GM12873 (cell line): Measurements from ENCODE around the gene FIP1L1.

Experiments used
- TF ChIP-seq, protein P1 (sequence below): IDR thresholded peaks from 2 replicates; pipeline ENCODE4 v1.5.1; 2012; ENCODE audit warnings: low read depth, mild to moderate bottlenecking, moderate library complexity, low read length, control low read depth; ENCODE audit not compliant: insufficient read depth; ENCODE audit errors: missing control alignments

The FIP1L1 gene

DNA sequence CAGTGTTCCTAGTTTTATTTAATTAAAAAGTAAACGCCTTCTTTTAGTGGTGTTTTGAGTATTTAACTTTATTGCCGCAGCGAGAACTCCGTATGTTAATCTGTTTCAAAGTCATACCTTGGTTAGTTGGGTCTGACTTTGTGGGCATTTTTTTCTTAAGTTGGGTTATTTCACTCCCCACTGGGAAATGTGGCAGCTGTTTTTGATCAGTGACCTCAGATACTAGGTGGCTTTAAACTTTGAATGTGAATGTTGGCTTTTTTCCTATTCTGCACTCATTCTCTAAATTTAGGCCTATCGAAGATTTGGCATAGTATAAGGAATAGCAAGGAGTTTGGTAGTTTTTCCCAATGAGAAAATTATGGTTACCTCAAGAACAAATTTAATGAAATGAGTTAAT is 85.9 kb downstream of the FIP1L1 start:
- TF ChIP-seq, protein P1, sequence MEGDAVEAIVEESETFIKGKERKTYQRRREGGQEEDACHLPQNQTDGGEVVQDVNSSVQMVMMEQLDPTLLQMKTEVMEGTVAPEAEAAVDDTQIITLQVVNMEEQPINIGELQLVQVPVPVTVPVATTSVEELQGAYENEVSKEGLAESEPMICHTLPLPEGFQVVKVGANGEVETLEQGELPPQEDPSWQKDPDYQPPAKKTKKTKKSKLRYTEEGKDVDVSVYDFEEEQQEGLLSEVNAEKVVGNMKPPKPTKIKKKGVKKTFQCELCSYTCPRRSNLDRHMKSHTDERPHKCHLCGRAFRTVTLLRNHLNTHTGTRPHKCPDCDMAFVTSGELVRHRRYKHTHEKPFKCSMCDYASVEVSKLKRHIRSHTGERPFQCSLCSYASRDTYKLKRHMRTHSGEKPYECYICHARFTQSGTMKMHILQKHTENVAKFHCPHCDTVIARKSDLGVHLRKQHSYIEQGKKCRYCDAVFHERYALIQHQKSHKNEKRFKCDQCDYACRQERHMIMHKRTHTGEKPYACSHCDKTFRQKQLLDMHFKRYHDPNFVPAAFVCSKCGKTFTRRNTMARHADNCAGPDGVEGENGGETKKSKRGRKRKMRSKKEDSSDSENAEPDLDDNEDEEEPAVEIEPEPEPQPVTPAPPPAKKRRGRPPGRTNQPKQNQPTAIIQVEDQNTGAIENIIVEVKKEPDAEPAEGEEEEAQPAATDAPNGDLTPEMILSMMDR = no peak

DNA sequence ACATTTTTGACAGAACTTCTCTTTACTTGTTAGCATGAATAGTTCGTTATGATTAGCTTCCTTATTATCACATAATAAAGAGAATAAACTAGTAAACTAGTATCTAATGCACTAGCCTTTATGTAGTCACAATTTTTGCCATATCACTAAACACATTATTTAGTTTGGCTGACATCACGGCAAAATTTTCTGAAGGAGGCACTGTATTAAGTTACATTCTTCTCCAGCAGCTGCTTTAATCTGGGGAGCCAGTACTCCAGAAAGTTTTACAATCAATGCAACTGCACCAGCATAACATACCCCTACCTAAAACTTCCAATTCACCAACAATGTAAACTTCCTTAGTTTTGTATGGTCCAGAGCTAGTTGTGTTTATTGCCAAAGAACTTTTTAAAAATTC is 87.8 kb downstream of the FIP1L1 start:
- TF ChIP-seq, protein P1 = no peak

DNA sequence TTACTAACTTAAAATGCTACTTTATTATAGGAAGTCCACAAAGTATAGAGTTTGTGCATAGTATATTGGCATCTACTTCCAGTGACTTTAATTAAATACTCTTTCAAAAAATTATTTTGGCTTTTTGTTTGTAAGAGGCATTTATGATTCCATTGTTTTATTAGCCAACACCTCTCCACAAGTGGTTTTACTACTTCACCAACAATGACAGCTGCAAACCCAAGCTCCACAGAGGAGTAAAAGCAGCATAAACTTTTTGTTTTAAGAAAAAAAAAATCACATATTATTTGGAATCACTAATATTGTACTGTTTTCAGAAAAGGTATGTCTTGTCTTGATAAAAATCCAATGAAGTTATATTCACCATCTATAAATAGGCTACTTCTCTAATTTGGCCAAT is 88.5 kb downstream of the FIP1L1 start:
- TF ChIP-seq, protein P1 = no peak

DNA sequence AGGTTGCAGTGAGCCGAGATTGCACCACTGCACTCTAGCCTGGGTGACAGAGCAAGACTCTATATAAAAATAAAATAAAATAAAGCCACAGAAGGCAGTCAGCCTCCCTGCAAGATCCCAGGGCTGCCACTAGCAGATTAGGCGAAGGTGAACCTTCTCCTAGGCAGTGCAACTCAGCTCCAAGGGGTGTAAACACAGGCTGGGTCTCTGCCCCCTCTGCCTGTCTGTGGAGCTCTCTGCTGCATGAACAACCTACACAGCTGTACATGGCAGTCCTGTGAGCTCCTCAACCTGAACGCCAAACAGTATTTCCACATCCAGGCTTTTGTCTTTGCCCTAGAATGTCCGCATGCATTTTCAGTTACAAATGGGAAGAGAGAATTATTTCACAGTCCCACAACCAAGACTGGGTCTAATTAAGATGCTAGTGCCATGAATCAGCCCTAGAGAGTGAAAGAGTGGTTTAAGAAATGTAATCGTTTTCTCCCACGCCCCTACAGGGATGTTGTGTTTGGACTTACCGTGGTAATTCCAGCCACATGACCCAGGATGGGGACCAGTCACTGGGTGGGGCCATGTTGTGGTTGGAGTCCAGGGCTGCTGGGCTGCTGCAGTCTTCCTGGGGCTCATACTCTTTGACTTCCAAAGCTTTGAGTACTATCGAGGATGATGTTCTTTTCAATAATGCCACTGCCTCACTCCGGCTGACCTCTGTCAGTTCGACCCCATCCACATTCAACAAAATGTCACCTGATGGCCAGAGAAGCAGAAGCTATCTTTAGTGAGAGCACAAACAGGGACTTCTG is 99.0 kb downstream of the FIP1L1 start:
- TF ChIP-seq, protein P1 = no peak

DNA sequence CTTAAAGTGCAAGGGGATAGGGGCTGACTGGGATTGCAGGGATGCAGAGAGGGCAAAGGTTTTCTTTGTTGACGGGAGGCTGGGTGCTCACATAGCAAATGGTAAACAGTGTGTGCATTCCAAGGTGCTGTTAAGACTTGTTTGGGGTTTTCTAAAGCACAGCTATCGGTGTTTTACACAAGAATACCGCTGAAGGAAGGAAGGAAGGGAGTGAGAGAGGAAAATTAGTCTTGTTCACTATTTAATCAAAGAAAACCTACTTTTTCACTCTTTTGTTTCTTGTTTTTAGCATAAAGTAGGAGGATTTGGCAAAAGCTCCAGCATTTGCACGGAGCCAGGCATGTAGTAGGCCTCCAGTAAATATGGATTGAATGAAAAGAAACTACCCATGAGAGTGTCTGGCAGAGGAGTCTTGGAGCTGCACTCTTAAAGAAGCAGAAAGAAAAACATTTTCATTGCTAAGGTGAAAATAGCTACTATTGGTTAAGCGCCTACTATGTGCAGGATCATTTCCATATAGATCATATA is 99.7 kb downstream of the FIP1L1 start:
- TF ChIP-seq, protein P1 = no peak

DNA sequence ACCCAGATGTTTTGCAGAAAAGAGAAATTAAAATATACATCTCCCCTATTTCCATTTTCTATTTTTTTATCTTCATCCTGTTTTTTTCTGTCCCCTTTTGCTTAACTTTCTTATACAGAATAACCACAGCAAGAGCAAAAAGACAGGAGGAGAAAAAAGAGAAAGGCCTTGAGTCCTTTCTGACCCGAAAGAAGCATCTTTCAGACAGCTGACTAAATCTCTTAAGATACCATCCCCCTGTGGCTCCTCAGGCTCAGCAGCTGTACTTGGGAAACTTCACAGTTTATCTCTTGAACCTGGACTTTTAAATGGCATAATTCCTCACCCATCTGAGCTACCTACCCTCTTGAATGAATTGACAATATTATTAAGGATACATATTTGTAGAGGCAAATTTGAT is 100.2 kb downstream of the FIP1L1 start:
- TF ChIP-seq, protein P1 = no peak

DNA sequence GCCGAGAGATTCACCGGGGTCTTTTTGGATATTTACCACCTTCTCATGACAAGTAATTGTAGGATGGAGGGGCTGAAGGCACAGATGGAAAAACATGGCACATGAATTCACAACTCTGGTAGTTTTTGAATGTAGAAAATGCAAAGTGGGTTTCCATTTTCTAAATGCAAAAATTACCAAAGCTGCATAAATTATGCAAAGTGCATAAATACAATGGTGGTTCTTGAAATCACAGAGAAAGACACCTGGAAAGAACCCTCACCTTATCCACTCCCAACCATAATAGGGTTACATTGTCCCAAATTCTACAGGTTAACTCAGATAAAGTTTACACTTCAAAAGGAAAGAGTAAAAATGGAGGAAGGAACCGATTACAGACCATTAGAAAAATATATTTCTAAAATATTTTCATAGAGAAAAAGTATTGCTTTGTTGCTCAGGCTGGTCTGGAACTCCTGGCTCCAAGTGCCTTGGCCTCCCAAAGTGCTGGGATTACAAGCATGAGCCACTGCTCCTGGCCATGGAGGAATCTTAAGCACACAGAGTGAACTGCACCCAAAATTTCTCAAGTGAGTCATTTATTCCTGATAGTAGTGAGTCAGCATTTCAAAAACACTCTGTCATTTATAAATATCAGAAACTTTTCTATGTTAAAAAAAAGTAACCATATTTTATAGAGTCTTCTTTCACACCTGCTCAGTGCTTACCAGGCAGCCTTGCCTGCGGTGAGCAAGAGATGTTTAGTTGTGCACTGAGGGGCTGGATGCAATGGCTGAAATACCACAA is 101.4 kb downstream of the FIP1L1 start:
- TF ChIP-seq, protein P1 = no peak
